Stomach (tissue), 4 donors: ENCODE measurements around the gene CRYBB3.

Source experiments
- EP300 ChIP-seq: sonication (generic); formaldehyde crosslinking; IDR thresholded peaks from one replicate; pipeline ENCODE4 v1.6.1; 2017; ENCODE audit warnings: antibody characterized with exemption
- POLR2A ChIP-seq, 4 donors: fragments of 450-650 bp; IDR thresholded peaks; one replicate each; pipeline ENCODE4 v1.6.1; 2016; ENCODE audit warnings: antibody characterized with exemption in 4 of 4, control low read depth in 2 of 4, mild to moderate bottlenecking in 1 of 4, moderate library complexity in 1 of 4
- POLR2AphosphoS5 ChIP-seq, 3 donors: sonication (generic); formaldehyde crosslinking; IDR thresholded peaks; one replicate each; pipeline ENCODE4 v1.6.1; 2016; ENCODE audit warnings: antibody characterized with exemption in 3 of 3
- TF ChIP-seq, protein P1 (sequence below), 7 experiments: fragments of 450-650 bp in 4 of 7; fragments of 200-600 bp in 3 of 7; sonication (generic) in 3 of 7; IDR thresholded peaks; one replicate each; pipeline ENCODE4 v1.5.1; 2016 to 2019; ENCODE audit warnings: antibody characterized with exemption in 7 of 7, control low read depth in 2 of 7, mild to moderate bottlenecking in 1 of 7

DNA sequence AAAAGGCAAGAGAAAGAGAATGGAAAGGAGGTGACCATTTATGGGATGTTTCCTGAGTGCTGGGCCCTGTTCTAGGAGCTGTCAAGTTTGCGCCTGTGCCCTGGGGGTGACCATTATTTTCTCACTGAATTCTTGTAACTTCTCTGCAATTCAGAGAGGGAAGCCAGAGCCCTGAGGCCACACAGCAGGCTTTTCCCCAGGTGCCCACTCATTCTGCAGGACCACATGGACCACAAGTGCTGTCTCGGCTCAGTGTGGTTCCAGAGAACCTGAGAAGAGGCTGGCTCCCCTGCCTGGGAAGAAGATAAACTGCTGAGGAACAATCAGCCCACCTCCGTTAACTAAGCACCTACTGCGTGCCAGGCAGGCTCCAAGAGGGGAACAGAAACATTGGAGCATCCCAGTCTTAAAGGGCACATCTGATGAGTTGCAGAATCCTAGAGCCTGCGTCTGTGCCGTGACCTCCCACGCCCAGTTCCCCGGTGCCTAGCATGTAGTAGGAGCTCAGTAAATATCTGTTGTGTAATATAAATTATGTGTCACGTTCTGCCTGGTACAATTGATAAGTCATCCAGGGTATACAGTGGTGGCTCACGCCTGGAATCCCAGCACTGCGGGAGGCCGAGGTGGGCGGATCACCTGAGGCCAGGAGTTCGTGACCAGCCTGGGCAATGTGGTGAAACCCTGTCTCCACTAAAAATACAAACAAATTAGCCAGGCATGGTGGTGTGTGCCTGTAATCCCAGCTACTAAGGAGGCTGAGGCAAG is 31.6 kb upstream of the CRYBB3 start:
- TF ChIP-seq, protein P1, sequence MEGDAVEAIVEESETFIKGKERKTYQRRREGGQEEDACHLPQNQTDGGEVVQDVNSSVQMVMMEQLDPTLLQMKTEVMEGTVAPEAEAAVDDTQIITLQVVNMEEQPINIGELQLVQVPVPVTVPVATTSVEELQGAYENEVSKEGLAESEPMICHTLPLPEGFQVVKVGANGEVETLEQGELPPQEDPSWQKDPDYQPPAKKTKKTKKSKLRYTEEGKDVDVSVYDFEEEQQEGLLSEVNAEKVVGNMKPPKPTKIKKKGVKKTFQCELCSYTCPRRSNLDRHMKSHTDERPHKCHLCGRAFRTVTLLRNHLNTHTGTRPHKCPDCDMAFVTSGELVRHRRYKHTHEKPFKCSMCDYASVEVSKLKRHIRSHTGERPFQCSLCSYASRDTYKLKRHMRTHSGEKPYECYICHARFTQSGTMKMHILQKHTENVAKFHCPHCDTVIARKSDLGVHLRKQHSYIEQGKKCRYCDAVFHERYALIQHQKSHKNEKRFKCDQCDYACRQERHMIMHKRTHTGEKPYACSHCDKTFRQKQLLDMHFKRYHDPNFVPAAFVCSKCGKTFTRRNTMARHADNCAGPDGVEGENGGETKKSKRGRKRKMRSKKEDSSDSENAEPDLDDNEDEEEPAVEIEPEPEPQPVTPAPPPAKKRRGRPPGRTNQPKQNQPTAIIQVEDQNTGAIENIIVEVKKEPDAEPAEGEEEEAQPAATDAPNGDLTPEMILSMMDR (IDR thresholded peaks at IDR 0.05), result no peak
- TF ChIP-seq POLR2A (IDR thresholded peaks at IDR 0.05) (no peak), POLR2AphosphoS5 (IDR thresholded peaks at IDR 0.05) (no peak), EP300 (no peak)
